ENCODE data around the gene TBXA2R. TPM values are rescaled to one million over a fixed set of nuclear protein-coding genes. Genes with fewer than 3 reads are reported as not detected.
"Not testable (repeated sequence)": the region's sequence is repeated elsewhere in the genome, so short reads cannot be mapped to it uniquely, and the experiment has no call there.

TBXA2R gene
- total RNA-seq, 1 donor from 2014 or later = 0.64 TPM

DNA sequence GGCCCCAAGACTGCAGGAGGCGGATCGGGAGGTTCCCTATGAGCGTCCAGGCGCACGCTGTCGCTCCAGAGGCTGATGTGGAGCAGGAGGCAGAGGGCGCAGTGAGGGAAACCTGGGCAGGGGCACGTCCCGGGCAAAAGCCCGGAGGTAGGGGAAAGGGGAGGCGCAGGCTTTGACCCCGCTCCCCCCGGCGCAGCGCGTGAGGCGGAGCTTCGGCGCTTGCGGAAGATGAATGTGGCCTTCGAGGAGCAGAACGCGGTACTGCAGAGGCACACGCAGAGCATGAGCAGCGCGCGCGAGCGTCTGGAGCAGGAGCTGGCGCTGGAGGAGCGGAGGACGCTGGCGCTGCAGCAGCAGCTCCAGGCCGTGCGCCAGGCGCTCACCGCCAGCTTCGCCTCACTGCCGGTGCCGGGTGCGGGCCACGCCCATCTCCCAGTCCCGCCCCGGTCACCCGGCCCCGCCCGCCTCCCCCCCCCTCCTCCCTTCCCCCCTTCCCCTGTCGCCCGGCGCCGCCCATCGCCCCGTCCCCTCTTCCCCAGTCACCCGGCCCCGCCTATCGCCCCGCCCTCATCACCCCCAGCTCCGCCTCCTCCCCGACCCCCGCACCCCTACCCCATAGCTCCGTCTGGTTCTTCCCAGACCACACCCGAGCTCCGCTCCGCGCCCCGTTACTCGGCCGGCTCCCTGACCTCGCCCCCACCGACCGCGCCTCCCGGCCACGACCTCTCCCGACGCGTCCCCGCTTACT is 29.8 kb downstream of the TBXA2R start:
- ATAC-seq = peak; percentile 3

DNA sequence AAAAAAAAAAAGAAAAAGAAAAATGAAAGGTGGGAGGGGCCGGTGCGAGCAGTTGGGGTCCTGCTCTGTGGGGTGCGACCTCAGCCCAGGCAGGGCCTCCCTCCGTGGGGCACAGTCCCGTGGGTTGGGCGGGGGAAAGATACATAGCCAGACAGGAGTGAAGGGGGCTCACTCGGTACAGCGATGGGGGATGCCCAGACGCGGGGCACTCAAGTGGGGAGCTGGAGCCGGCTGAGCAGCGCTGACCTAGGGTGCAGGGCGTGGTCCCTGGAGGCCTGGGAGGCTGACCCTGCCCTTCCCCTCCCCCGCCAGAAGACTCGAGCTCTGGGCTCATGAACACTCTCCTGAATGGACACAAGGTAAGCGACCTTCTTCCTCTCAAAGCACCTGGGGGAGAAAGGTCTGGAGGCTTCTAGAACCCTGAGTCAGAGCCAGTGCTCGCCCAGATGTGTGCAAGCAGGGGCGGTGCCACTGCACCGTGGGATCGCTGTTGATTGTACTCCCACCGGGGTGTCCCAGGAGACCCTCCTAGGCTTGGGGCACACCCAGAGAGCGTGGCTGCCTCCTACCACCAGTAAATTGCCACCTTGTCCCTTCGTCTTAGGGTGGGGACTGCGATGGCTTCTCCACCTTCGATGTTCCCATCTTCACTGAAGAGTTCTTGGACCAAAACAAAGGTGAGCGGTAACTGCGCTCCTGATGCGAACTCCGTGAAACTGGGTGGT is 30.6 kb downstream of the TBXA2R start:
- no peak for ATAC-seq

DNA sequence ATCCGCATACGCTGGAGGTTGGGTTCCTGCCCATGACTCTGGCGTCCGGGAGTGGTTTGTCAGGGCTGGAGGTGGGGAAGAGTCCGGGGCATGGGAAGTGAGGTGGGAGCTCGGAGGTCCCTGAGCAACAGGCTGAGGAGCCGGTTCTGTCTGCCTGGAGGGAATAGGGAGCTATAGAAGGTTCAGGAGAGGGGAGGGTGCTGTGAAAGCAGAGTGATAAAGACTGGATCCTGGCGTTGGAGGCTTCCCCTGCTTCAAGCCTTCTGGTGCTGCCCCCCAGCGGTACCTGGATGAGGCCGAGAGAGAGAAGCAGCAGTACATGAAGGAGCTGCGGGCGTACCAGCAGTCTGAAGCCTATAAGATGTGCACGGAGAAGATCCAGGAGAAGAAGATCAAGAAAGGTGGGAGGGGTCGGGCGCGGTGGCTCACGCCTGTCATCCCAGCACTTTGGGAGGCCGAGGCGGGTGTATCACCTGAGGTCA is 31.4 kb downstream of the TBXA2R start:
- ATAC-seq = no peak

DNA sequence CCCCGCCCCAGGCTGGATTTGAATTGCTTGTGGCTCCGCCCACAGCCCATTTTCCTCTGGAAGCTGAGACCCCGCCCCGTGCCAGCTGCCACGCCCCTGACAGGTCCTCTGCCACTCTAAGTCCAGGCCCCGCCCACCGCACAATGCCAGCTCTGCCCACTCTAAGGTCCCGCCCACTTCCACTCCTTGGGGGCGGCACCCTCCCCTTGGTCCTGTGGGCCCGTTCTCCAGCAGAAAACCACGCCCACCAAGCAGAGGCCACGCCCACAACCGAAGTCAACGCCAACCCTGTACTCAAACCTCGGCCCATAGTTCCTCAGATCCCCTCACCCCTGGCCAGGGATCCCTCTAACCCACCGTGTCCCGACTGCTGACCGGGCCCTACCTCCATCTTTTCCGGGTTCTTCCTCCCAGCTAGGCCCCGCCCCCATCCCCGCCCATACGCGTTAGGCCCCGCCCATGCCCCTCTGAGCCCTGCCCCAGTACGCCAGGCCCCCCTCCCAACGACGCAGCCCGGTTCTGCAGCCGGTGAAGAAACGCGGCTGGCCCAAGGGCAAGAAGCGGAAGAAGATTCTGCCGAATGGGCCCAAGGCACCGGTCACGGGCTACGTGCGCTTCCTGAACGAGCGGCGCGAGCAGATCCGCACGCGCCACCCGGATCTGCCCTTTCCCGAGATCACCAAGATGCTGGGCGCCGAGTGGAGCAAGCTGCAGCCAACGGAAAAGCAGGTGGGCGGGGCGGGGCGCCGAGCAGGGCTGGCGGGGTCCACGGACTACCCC is 32.6 kb downstream of the TBXA2R start:
- ATAC-seq = peak; percentile 70

DNA sequence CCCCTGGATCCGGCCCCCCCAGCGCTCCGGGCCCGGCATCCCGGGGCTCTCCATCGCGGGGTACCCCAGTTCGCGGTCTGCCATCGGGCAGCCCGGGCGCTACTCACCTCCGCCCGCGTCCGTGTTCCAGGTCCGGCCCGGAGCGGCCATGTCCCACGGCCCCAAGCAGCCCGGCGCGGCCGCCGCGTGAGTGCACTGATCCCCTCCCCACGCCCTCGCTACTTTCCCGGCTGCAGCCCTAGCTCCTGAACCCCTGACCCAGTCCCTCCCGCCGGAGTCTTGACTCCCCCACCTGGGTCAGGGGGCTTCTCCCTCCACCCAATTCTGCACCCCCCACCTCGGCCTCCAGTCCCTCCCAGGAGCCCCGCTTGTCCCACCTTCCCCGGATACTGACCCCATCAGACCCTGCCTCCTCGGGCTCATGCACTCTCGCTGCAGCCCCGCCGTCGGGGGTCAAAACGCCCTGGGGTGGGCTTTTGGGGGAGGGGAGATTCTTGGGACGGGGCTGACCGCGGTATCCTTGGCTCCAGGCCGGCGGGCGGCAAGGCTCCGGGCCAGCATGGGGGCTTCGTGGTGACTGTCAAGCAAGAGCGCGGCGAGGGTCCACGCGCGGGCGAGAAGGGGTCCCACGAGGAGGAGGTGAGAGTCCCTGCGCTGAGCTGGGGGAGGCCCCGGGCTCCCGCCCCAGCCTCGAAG is 33.4 kb downstream of the TBXA2R start:
- peak; percentile 6 for ATAC-seq

DNA sequence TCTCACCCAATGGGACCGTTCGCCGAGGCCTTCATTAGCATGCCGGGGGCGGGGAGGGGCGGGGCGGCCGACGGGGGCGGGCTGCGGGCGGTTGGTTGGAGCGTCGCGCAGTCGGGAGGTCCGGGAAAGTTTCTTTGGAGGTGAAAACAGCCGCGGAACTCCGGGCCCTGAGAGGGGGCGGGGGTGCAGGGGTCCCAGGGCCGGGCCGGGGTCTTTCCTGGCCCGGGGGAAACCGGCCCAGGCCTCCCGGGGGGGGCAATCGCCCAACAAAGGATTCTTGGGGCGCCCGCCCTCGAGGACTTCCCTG is 33.9 kb downstream of the TBXA2R start, which contains the start of gene HMG20B:
Gene HMG20B, plus strand, starts transcription at position 90 of the 307 bp plus-strand sequence. CDS start 366 bp downstream, outside the sequence.
- ATAC-seq = no peak

DNA sequence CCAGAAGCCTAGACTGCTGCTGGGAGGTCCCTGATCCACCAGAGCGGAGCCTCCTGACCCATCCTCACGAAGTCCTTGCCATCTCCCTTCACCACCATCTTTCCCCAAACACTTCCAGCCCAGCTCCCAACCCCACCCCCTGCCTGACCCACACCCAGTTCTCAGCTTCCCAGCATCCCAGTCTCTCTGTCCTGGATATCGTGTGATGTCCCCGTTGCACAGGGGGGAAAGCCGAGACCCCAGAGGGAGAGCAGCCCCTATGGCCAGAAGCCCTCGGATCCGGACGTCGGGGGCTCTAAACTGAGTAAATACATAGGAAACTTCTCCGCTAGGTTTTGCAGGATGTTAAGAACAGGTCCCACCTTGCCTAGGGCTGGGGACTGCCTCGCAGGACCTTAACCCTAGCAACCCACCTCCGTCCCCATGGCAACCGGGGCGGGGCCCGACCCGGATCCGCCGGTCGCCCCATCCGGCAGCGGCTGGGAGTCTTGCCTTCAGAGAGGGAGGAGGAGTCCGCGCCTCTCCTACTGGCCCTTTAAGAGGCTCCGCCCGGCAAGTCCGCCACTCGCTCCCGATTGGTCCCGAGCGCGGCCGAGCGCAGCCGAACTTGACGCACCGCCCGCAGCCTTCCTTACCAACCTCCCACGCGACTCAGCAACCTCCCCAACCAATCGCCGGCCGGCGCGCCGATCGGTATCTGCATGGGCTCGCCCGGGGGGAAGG is 34.4 kb downstream of the TBXA2R start:
- peak; percentile 89 for ATAC-seq

DNA sequence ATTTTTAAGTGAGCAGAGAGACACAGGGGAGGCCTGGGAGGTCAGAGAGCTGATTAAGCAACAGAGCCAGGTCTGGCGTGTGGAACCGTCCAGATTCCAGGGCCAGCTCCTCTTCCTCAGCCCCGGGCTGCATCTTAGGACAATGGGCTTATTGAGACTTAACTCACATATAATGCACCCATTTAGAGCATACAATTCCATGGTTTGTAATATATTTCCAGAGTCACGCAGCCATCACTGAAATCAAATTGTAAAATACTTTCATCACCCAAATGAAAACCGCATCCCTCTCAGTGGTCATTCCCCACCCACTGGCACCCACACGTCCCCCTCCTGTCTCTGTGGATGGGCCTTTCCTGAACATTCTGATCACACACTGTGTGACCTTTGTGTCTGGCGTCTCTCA is 36.1 kb downstream of the TBXA2R start:
- ATAC-seq = no peak

DNA sequence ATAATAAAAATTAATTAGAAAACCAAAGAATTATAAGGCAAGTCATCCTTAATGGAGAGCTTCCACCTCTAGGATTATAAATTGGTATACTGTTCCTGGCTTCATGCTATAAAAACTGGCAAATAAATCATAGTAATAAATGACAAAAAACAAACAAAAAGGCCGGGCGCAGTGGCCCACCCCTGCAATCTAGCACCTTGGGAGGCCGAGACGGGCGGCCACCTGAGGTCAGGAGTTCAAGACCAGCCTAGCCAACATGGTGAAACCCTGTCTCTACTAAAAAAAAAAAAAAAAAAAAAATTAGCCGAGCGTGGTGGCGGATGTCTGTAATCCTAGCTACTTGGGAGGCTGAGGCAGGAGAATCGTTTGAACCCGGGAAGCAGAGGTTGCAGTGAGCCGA is 36.6 kb downstream of the TBXA2R start:
- ATAC-seq = not testable (repeated sequence)

DNA sequence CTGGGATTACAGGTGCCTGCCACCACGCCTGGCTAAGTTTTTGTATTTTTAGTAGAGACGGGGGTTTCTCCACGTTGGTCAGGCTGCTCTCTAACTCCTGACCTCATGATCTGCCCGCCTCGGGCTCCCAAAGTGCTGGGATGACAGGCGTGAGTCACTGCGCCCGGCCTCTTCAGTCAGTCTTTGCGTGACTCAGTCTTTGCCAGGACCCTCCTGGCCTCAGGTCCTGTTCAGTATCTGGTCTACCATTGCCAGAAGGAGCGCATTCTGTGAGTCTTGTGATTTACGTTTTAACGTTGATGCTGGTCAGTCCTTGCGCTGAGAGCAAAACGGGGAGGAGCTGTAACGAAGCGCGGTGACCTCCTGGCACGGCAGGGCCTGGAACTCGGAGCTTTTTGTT is 41.5 kb downstream of the TBXA2R start:
- ATAC-seq = no peak

DNA sequence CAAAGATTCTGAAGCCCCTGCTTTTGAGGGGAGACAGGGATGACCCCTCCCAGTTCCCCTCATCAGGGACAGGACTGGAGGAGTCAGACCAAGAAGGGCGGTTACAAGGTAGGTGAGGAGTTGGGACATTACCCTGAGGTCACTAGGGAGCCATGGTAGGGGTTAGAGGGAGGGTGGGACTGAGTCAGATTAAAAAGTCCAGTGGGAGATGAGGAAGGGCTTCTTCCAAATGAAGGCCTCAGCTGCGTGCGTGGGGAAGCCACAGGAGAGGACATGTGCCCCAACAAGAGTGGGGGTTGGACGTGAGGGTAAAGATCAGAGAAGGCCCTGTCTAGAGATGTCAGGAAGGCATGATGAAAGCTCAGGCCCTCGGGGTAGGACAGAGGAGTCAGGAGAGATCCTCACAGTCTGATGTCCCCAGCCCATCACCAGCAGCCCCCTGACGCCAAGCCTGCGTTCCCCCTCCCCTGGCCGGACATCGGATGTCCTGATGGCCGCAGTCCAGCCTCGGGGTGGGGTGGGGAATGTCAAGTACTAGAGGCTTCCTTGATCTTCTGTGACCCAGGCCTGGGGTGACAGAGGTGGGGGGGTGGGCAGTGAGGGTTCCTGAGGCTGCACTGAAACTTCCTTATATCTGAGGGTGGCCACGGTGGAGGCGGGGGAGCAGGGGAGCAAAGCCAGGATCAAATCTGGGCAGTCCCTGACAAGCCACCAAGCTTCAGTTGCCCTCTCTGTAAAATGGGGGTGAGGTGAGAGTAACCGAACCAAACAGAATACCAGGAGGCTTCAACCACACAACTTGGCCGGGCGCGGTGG is 42.8 kb downstream of the TBXA2R start:
- ATAC-seq = no peak

DNA sequence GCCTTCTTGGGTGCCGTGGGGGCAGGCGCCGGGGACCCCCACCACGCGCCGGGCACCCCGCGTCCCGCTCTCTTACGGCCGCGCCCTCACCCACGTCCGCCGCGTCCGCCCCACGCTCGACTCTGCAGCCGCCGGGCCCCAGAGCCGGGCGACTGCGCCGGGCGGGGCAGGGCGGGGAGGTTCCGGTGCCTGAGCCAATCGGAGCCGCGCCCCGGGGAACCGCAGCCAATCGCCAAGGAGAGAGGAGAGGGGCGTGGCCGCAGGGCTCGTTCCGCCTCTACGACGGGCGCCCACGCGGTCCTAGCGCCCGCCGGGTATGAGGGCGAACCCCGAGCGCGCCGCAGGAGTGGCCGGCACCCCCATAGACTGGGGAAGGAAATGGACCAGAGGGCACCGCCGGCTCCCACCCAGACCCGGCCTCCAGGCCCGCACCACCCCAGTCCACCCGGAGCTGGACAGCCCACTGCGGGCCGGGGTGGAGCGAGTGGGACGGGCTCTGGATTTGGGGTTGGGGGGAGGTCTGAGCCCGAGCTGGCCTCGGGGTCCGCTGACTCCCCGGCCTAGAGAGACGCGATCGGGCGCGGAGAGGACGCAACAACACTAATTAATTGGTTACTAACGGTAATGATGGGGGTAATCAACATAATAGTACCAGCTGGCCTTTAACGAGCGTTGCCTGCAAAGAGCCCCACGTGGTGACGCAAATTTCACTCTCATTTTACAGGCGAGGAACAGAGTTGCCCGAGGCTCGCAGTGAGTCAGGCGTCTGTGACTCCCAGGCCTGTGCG is 49.0 kb downstream of the TBXA2R start, which contains the start of gene MFSD12:
Gene MFSD12, minus strand, starts transcription at position 126 of the 788 bp plus-strand sequence. CDS start 183 bp downstream, outside the sequence.
- ATAC-seq = peak; percentile 95

DNA sequence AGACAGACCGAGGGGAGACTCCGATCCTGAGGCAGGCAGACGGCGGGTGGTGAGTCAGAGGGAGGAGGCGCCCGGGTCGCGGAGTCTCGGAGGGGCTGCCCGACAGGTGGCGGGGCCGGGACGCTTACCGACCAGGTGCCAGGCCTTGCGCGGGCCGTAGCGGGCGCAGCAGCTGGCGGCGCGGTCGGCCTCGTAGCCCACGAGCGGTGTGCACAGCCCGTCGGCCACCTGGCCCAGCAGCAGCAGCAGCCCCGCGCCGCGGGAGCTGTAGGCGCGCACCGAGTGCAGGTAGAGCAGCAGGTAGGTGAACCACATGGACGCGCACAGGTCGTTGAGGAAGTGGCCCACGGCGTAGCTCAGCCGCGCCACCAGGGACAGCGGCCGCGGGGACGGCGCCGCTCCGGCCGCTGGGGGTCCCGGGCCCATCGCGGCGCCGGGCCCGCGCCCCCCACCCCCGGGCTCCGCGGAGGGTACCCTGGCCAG is 49.7 kb downstream of the TBXA2R start:
- peak; percentile 40 for ATAC-seq

DNA sequence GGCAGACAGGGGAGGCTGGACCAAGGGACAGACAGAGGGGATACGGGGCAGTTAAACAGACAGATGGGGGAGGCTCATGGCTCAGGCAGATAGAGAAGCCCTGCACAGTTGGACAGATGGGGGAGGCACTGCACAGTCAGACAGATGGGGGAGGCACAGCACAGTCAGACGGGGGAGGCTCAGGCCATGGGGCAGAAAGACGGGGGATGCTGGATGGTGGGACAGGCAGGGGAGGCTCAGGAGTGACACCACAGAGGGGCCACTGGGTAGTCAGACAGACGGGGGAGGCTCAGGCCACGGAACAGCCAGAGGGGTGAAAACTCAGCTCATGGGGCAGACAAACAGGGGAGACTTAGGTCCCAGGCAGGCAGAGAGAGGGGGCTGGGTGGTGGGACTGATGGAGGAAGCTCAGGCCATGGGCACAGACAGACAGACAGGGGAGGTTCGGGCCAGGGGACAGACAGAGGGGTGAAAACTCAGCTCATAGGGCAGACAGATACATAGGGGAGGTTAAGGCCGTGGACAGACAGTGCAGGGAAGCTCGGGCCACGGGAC is 50.2 kb downstream of the TBXA2R start:
- no peak for ATAC-seq

DNA sequence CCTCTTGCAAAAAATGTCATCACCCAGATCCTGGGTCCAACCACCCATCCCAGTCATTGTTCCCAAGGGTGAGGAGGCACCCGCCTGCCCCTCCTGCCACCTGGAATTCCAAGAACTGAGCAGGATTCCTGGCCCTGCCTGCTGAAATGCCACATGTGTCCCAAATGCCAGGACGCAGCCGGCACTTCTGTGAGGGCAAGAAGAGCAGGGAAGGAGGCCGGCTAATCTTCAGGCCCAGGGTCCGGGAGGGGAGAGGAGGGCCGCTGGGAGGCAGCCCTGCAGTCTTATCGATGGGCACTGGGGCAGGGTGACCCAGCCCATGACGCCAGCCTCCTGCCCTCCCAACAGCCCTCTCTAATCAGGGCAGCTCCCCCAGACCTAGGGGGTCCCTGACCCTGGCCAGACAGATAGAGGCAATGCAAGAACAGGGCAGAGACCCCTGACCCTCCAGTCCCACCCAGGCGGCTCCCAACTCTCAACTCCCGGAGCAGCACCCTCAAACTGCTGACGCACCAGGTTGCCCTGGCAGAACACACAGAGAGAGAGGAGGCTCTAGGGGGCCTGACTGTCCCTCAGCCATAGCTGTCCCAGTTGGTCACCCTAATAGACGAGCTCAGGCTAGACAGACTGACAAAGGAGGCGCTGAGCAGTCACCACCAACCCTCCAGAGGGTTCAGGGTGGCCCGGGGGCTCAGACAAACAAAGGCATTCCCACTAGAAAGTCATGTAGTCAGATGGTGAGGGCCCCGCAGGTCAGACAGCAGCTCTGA is 50.8 kb downstream of the TBXA2R start:
- no peak for ATAC-seq

DNA sequence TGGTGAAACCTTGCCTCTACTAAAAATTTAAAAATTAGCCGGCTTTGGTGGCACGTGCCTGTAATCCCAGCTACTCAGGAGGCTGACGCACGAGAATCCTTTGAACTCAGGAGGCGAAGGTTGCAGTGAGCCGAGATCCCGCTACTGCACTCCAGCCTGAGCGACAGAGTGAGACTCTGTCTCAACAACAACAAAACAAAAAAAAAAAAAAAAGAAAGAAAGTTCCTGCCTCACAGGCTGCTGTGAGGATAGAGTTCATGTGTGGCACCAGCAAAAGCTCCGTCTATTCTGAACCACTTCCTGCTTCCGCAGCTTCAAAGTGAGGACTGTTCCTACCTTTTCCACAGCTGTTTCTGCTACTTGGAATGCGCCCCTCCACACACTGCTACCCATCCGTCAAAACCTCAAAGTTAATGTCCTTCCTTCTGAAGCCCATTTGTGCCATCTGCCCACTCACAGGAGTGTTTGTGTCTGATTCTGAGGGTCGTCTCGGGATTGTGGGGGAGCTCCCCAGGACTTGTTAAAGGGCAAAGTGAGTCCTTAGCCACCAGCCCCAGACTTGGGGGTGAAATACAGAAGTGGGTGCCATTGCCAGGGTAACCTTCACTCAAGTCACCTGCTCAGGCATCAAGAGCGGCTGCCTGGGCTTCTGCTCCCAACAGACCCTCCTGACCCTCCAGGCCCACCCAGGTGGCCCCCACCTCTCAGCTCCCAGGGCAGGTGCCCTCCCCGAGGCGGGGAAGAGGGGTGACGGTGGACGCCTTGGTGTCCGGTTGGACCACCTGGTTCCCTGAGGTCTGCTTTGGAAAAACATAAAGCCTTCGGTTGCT is 52.2 kb downstream of the TBXA2R start:
- ATAC-seq = no peak

DNA sequence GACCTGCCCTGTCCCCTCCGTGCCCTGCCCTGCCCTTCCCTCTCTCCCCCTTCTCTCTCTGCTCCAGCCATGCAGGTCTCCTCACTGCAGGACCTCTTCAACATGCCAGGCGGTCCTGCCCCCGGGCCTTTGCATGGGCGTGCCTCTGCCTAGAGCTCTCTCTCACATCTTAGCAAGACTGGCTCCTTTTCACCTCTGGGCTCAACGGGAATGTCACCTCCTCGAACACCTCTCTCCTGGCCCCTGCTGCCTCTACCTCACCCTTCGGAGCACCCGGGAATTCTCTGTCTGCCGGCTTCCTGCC is 54.9 kb downstream of the TBXA2R start:
- ATAC-seq = no peak
